GM19043 (cell line): ENCODE data around the gene CAPG.
"Not testable (repeated sequence)": the region's sequence is repeated elsewhere in the genome, so short reads cannot be mapped to it uniquely, and the experiment has no call there.

Experiments used
- ATAC-seq: cut with Tn5 transposase; IDR thresholded peaks from one replicate; pipeline ENCODE4 v1.9.1; 2021; ENCODE audit warnings: low read depth; ENCODE audit not compliant: unreplicated experiment

CAPG gene

GRCh38 chr2:85368921-85369320 is 41.2 kb downstream of the CAPG start:
- no peak for ATAC-seq

- no peak for ATAC-seq
These were observed 43.0 kb downstream of the CAPG start for GRCh38 chr2:85367180-85367579.

- not testable (repeated sequence) for ATAC-seq
These were observed 47.3 kb downstream of the CAPG start for GRCh38 chr2:85362653-85363387.

- no peak for ATAC-seq
These were observed 52.4 kb downstream of the CAPG start for GRCh38 chr2:85357736-85358135.

GRCh38 chr2:85356186-85356585 is 54.0 kb downstream of the CAPG start:
- ATAC-seq, result no peak

GRCh38 chr2:85355521-85355920 is 54.6 kb downstream of the CAPG start:
- no peak for ATAC-seq

- no peak for ATAC-seq
These were observed 55.1 kb downstream of the CAPG start for GRCh38 chr2:85355073-85355410.

- ATAC-seq, result peak; percentile 98
These were observed 55.7 kb downstream of the CAPG start, which contains the start of the genes ELMOD3 and RETSAT for GRCh38 chr2:85354286-85355072. Gene ELMOD3, plus strand, starts transcription at chr2:85354769. Its CDS starts 2,430 bp downstream, at chr2:85357199. Gene RETSAT, minus strand, starts transcription at chr2:85354528. Its CDS starts 21 bp downstream, at chr2:85354507.

GRCh38 chr2:85353876-85354285 is 56.3 kb downstream of the CAPG start:
- ATAC-seq, result no peak

GRCh38 chr2:85347599-85347998 is 62.6 kb downstream of the CAPG start:
- no peak for ATAC-seq
